MM.1S (cell line): ENCODE data around the gene ARID3B.
A peak's percentile ranks its signal among the peaks of the same experiment; 100 is the strongest.

Experiments
- DNase-seq: peaks from one replicate; pipeline ENCODE4 v3.0.0-alpha.2; 2015
- H2AFZ ChIP-seq: fragments of 300-600 bp; sonication (generic); 2 replicates; pipeline ENCODE4 v1.6.0; 2016; ENCODE audit warnings: antibody characterized with exemption, low read length
- H3F3A ChIP-seq: fragments of 300-600 bp; sonication (generic); 2 replicates; pipeline ENCODE4 v1.6.1; 2016; ENCODE audit warnings: mild to moderate bottlenecking, antibody characterized with exemption, low read length, moderate library complexity, mixed read lengths; ENCODE audit not compliant: insufficient read depth
- H3K27ac ChIP-seq: fragments of 300-600 bp; sonication (generic); 2 replicates; pipeline ENCODE4 v1.5.1; 2016; ENCODE audit warnings: mild to moderate bottlenecking, low read length
- H3K27me3 ChIP-seq: fragments of 300-600 bp; sonication (generic); replicated peaks from 2 replicates; pipeline ENCODE4 v1.6.0; 2016; ENCODE audit warnings: low read length; ENCODE audit not compliant: insufficient read depth
- H3K36me3 ChIP-seq: fragments of 300-600 bp; sonication (generic); replicated peaks from 2 replicates; pipeline ENCODE4 v1.6.1; 2016; ENCODE audit warnings: mild to moderate bottlenecking, low read length, mixed read lengths; ENCODE audit not compliant: insufficient read depth
- H3K4me1 ChIP-seq: fragments of 300-600 bp; sonication (generic); 2 replicates; pipeline ENCODE4 v1.6.1; 2016; ENCODE audit warnings: low read length, mixed read lengths
- H3K4me2 ChIP-seq: fragments of 300-600 bp; sonication (generic); 2 replicates; pipeline ENCODE4 v1.6.0; 2016; ENCODE audit warnings: low read depth, low read length
- H3K4me3 ChIP-seq: fragments of 300-600 bp; sonication (generic); 2 replicates; pipeline ENCODE4 v1.5.1; 2016; ENCODE audit warnings: low read length, mixed read lengths
- H3K79me2 ChIP-seq: fragments of 300-600 bp; sonication (generic); 2 replicates; pipeline ENCODE4 v1.6.1; 2016; ENCODE audit warnings: mixed run types, low read length, mixed read lengths
- H3K9ac ChIP-seq: fragments of 300-600 bp; sonication (generic); 2 replicates; pipeline ENCODE4 v1.6.1; 2016; ENCODE audit warnings: low read length, mixed read lengths
- H3K9me2 ChIP-seq: fragments of 300-600 bp; sonication (generic); replicated peaks from 2 replicates; pipeline ENCODE4 v1.6.1; 2016; ENCODE audit warnings: mild to moderate bottlenecking, low read length, mixed read lengths; ENCODE audit not compliant: insufficient read depth
- H3K9me3 ChIP-seq: fragments of 300-600 bp; sonication (generic); replicated peaks from 2 replicates; pipeline ENCODE4 v1.6.1; 2016; ENCODE audit warnings: mild to moderate bottlenecking, low read length, mixed read lengths; ENCODE audit not compliant: insufficient read depth
- H4K20me1 ChIP-seq: fragments of 300-600 bp; sonication (generic); 2 replicates; pipeline ENCODE4 v1.6.1; 2016; ENCODE audit warnings: mild to moderate bottlenecking, low read length, moderate library complexity, mixed read lengths; ENCODE audit not compliant: insufficient read depth
- CTCF ChIP-seq: fragments of 300-600 bp; sonication (generic); IDR thresholded peaks from 2 replicates; pipeline ENCODE4 v1.5.1; 2016; ENCODE audit warnings: antibody characterized with exemption, low read length, mixed read lengths
- EZH2 ChIP-seq: fragments of 300-600 bp; sonication (generic); optimal IDR thresholded peaks from 2 replicates; pipeline ENCODE3; 2017; ENCODE audit warnings: low read depth, mild to moderate bottlenecking, antibody characterized with exemption, low read length, mixed read lengths
- EZH2phosphoT487 ChIP-seq: fragments of 300-600 bp; sonication (generic); IDR thresholded peaks from 2 replicates; pipeline ENCODE4 v1.6.1; 2018; ENCODE audit warnings: antibody characterized with exemption, low read length

Gene ARID3B

GRCh38 chr15:74530771-74531143 lies 10.3 kb upstream of the ARID3B start:
- Histone ChIP-seq H3F3A (peaks cover 15% of the 10 kb centered on the region), H3K4me1 (peaks cover 30% of the 10 kb centered on the region), H3K36me3 (no peaks in the 10 kb centered on the region), H3K4me3 (no peak overlapping the region), H2AFZ (no peak overlapping the region), H3K4me2 (no peak overlapping the region), H3K9ac (no peak overlapping the region), H3K27me3 (no peaks in the 10 kb centered on the region), H3K79me2 (no peaks in the 10 kb centered on the region), H3K9me2 (no peaks in the 10 kb centered on the region), H4K20me1 (no peaks in the 10 kb centered on the region), H3K27ac (no peak overlapping the region; the same call in 1 of the 2 replicates), H3K9me3 (no peaks in the 10 kb centered on the region)
- TF ChIP-seq CTCF (no peak), EZH2phosphoT487 (no peak), EZH2 (no peak)
- no peak for DNase-seq

- Histone ChIP-seq H3K4me2 (no peak overlapping the region), H3K9me3 (no peaks in the 10 kb centered on the region), H2AFZ (no peak overlapping the region), H3K4me1 (peaks cover 33% of the 10 kb centered on the region), H3K27me3 (no peaks in the 10 kb centered on the region), H3K9me2 (no peaks in the 10 kb centered on the region), H3K79me2 (no peaks in the 10 kb centered on the region), H3K36me3 (no peaks in the 10 kb centered on the region), H3K4me3 (no peak overlapping the region), H4K20me1 (no peaks in the 10 kb centered on the region), H3K9ac (no peak overlapping the region), H3K27ac (no peak overlapping the region; the same call in 1 of the 2 replicates), H3F3A (peaks cover 18% of the 10 kb centered on the region)
- TF ChIP-seq EZH2 (no peak), CTCF (no peak), EZH2phosphoT487 (no peak)
- no peak for DNase-seq
Observed at GRCh38 chr15:74531144-74531811, 9.7 kb upstream of the ARID3B start.

GRCh38 chr15:74535388-74536084 lies 5.5 kb upstream of the ARID3B start:
- H3K4me1 ChIP-seq, result peaks cover 30% of the 10 kb centered on the region
- no peak overlapping the region for H3K9ac ChIP-seq
- no peak overlapping the region for H3K4me2 ChIP-seq

More at GRCh38 chr15:74535388-74536084, 5.5 kb upstream of the ARID3B start:
- no peak overlapping the region for H2AFZ ChIP-seq
- H3K27ac ChIP-seq, result peak overlapping the region; percentile 42; the same call in 1 of the 2 replicates
- no peaks in the 10 kb centered on the region for H3K27me3 ChIP-seq
- TF ChIP-seq EZH2 (no peak), EZH2phosphoT487 (no peak), CTCF (no peak)
- H3K36me3 ChIP-seq, result no peaks in the 10 kb centered on the region
- no peak overlapping the region for H3K4me3 ChIP-seq
- H3K79me2 ChIP-seq, result peaks cover 18% of the 10 kb centered on the region
- no peaks in the 10 kb centered on the region for H4K20me1 ChIP-seq
- no peaks in the 10 kb centered on the region for H3K9me2 ChIP-seq
- H3F3A ChIP-seq, result peaks cover 23% of the 10 kb centered on the region
- no peak for DNase-seq
- no peaks in the 10 kb centered on the region for H3K9me3 ChIP-seq
